Immature natural killer cell (primary cell): ENCODE measurements around the gene ABCA13. TPM values are rescaled to one million over a fixed set of nuclear protein-coding genes. Genes with fewer than 3 reads are reported as not detected.

Experiments used
- DNase-seq, 3 donors: peaks; one replicate each; pipeline ENCODE4 v3.0.0; 2022; ENCODE audit warnings: mixed read lengths in 1 of 3
- H3K27ac Mint-ChIP-seq, 6 donors: one replicate each; pipeline ENCODE4 v1.8.0; 2020; ENCODE audit warnings: mixed read lengths in 6 of 6, mild to moderate bottlenecking in 5 of 6, inconsistent platforms in 4 of 6, moderate library complexity in 3 of 6
- H3K27me3 Mint-ChIP-seq, 3 donors: one replicate each; pipeline ENCODE4 v1.8.0; 2020 to 2021; ENCODE audit warnings: low read depth in 3 of 3, mild to moderate bottlenecking in 3 of 3, mixed read lengths in 3 of 3, moderate library complexity in 3 of 3, inconsistent platforms in 1 of 3
- H3K36me3 Mint-ChIP-seq, 3 donors: one replicate each; pipeline ENCODE4 v1.8.0; 2020; ENCODE audit warnings: mixed read lengths in 3 of 3, inconsistent platforms in 2 of 3, mild to moderate bottlenecking in 2 of 3
- H3K4me1 Mint-ChIP-seq, 2 donors: one replicate each; pipeline ENCODE4 v1.8.0; 2020; ENCODE audit warnings: inconsistent platforms in 2 of 2, mild to moderate bottlenecking in 2 of 2, mixed read lengths in 2 of 2, moderate library complexity in 1 of 2
- H3K4me3 Mint-ChIP-seq, 5 donors: one replicate each; pipeline ENCODE4 v1.8.0; 2020; ENCODE audit warnings: mild to moderate bottlenecking in 5 of 5, mixed read lengths in 5 of 5, inconsistent platforms in 3 of 5, moderate library complexity in 3 of 5
- H3K9me3 Mint-ChIP-seq, 6 donors: one replicate each; pipeline ENCODE4 v1.8.0; 2020; ENCODE audit warnings: mild to moderate bottlenecking in 6 of 6, mixed read lengths in 6 of 6, inconsistent platforms in 4 of 6, moderate library complexity in 3 of 6
- polyA plus RNA-seq, 3 donors: library from polyadenylated mRNA; unstranded; fragments of 300-500 nt; fragmentation: Illumina TruSeq; gene quantifications; one replicate each; pipeline ENCODE4 v1.2.3, GENCODE V29; 2021

ABCA13 gene
- polyA plus RNA-seq, 3 donors from 2014 or later, result not detected

- H3K4me1 Mint-ChIP-seq, result no peaks in the 10 kb centered on the region
- H3K4me3 Mint-ChIP-seq, result no peak overlapping the region
- H3K9me3 Mint-ChIP-seq, result peaks cover 0 to 17% (median 4%) of the 10 kb centered on the region in 6 donors
- DNase-seq, result no peak
- no peaks in the 10 kb centered on the region for H3K27me3 Mint-ChIP-seq
- H3K27ac Mint-ChIP-seq, result no peak overlapping the region
- no peaks in the 10 kb centered on the region for H3K36me3 Mint-ChIP-seq
Observed at GRCh38 chr7:48548667-48549066, 377.4 kb downstream of the ABCA13 start.

DNA sequence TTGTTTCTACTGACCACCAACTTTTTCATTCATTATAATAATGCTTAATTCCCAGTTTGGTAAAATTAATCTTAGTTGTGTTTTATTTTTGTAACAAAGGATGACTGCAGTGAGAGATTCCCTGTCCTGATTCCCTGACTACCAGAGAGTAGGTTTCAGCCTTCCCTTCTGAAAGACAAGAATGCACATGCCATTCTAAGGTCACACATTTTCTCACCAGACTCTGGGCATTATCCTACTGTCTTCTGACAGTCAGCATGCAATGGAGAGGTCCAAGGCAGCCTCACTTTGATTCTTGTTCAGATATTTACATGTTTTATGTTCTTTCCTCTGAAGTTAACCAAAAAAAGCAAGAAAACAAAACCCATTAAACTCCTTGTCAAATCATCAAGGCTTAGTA is 380.4 kb downstream of the ABCA13 start:
- H3K27me3 Mint-ChIP-seq, result no peaks in the 10 kb centered on the region
- H3K4me3 Mint-ChIP-seq, result no peak overlapping the region
- no peak overlapping the region for H3K27ac Mint-ChIP-seq
- no peak for DNase-seq
- no peaks in the 10 kb centered on the region for H3K4me1 Mint-ChIP-seq
- H3K36me3 Mint-ChIP-seq, result no peaks in the 10 kb centered on the region
- H3K9me3 Mint-ChIP-seq, result peaks cover 5 to 33% (median 8%) of the 10 kb centered on the region in 6 donors

- Mint-ChIP-seq H3K27ac (no peak overlapping the region), H3K27me3 (peaks cover 0 to 2% (median 0%) of the 10 kb centered on the region in 3 donors), H3K4me1 (no peaks in the 10 kb centered on the region), H3K9me3 (peaks cover 2 to 16% (median 5%) of the 10 kb centered on the region in 6 donors), H3K4me3 (no peak overlapping the region), H3K36me3 (no peaks in the 10 kb centered on the region)
- no peak for DNase-seq
Observed at GRCh38 chr7:48563334-48563733, 392.1 kb downstream of the ABCA13 start.

DNA sequence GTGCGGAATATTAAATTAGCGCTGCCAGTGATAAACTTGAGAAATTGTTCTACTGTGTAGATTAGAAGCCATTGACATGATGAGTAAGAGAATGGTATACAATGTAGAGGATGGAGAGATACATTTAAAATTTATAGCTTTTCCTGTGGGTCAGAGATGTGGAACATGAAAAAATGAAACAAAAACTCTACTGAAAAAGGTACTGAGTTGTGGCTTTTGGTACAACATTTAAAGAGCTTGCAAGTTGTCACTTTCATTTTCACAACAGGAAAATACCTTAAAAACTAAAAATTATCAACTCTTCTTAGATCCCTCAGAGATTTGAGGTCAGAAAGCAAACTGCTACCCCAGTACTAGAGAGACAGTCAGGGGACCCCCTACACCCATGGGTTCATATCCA is 404.3 kb downstream of the ABCA13 start:
- DNase-seq, result no peak
- H3K27ac Mint-ChIP-seq, result no peak overlapping the region
- peaks cover 0 to 4% (median 0%) of the 10 kb centered on the region in 3 donors for H3K36me3 Mint-ChIP-seq
- no peaks in the 10 kb centered on the region for H3K27me3 Mint-ChIP-seq
- H3K9me3 Mint-ChIP-seq, result peaks cover 0 to 23% (median 9%) of the 10 kb centered on the region in 6 donors
- no peak overlapping the region for H3K4me3 Mint-ChIP-seq
- no peaks in the 10 kb centered on the region for H3K4me1 Mint-ChIP-seq

DNA sequence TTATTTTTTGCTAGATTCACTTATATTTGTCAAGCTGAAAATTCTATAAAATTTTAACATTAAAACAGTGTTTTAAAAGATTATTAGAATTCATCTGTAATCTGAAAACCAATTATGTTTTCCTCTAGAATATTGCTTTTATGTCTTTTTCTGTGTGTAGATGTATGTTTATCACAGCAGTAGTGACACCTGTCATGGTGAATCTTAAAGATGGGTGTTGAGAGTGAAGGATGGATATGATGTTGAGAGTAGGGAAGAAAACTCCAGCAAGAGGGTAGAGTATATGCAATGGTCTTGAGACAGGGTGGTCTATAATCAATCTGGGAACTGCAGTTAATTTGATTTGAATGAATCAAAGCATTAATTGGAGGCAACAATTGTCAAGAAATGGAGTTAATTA is 416.2 kb downstream of the ABCA13 start:
- Mint-ChIP-seq H3K27me3 (no peaks in the 10 kb centered on the region), H3K9me3 (peaks cover 0 to 18% (median 4%) of the 10 kb centered on the region in 6 donors), H3K4me1 (no peaks in the 10 kb centered on the region), H3K36me3 (no peaks in the 10 kb centered on the region), H3K27ac (no peak overlapping the region), H3K4me3 (no peak overlapping the region)
- DNase-seq, result no peak

- peaks cover 0 to 2% (median 0%) of the 10 kb centered on the region in 3 donors for H3K27me3 Mint-ChIP-seq
- DNase-seq, result no peak
- no peaks in the 10 kb centered on the region for H3K36me3 Mint-ChIP-seq
- H3K9me3 Mint-ChIP-seq, result peaks cover 0 to 15% (median 3%) of the 10 kb centered on the region in 6 donors
- no peaks in the 10 kb centered on the region for H3K4me1 Mint-ChIP-seq
- H3K27ac Mint-ChIP-seq, result no peak overlapping the region
- no peak overlapping the region for H3K4me3 Mint-ChIP-seq
Observed at GRCh38 chr7:48594349-48594748, 423.1 kb downstream of the ABCA13 start.

DNA sequence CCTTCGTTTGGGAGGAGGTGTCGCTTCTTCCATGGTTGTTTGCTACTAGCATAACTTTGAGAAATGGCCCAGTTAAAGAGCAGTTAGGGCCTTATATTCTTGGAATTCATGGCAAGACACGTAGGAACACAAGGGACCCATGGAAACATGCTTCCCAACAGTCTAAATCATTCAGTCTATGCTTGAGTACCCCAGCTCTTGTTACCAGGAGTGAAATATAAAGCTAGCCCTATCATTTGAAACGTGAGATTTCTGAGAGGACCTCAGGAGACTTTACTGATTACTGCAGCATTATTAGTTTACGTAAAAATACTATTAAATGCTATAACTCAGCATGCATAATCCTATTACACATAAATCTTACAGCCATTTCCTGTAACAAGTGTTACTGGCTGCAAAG is 424.5 kb downstream of the ABCA13 start:
- Mint-ChIP-seq H3K36me3 (no peaks in the 10 kb centered on the region), H3K27me3 (peaks cover 0 to 2% (median 0%) of the 10 kb centered on the region in 3 donors), H3K4me1 (no peaks in the 10 kb centered on the region)

DNA sequence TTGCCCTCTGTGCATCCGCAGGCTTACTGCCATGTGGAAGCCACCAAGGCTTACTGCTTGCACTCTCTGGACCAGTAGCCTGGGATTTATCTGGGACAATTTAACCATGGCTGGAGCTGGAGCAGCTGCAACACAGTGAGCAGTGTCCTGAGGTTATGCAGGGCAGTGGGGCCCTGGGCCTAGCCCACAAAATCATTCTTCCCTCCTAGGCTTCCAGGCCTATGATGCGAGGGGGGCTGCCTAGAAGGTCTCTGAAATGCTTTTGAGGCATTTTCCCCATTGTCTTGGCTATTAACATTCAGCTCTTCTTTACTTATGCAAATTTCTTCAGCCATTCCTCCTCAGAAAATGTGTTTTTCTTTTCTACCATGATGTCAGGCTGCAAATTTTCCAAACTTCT is 439.4 kb downstream of the ABCA13 start:
- Mint-ChIP-seq H3K4me1 (no peaks in the 10 kb centered on the region), H3K27ac (no peak overlapping the region), H3K9me3 (peaks cover 2 to 21% (median 11%) of the 10 kb centered on the region in 6 donors), H3K36me3 (no peaks in the 10 kb centered on the region), H3K27me3 (no peaks in the 10 kb centered on the region), H3K4me3 (no peak overlapping the region)
- DNase-seq, result no peak

More for the DNA sequence above, 424.5 kb downstream of the ABCA13 start:
- H3K4me3 Mint-ChIP-seq, result no peak overlapping the region
- peaks cover 0 to 17% (median 4%) of the 10 kb centered on the region in 6 donors for H3K9me3 Mint-ChIP-seq
- no peak for DNase-seq
- no peak overlapping the region for H3K27ac Mint-ChIP-seq

GRCh38 chr7:48611993-48612392 is 440.7 kb downstream of the ABCA13 start:
- Mint-ChIP-seq H3K27me3 (no peaks in the 10 kb centered on the region), H3K4me3 (no peak overlapping the region), H3K27ac (no peak overlapping the region), H3K9me3 (peaks cover 0 to 18% (median 9%) of the 10 kb centered on the region in 6 donors), H3K36me3 (no peaks in the 10 kb centered on the region), H3K4me1 (no peaks in the 10 kb centered on the region)
- DNase-seq, result no peak

- Mint-ChIP-seq H3K36me3 (peaks cover 0 to 4% (median 0%) of the 10 kb centered on the region in 3 donors), H3K4me3 (no peak overlapping the region), H3K27ac (no peak overlapping the region), H3K27me3 (peaks cover 0 to 2% (median 0%) of the 10 kb centered on the region in 3 donors), H3K9me3 (peaks cover 2 to 21% (median 10%) of the 10 kb centered on the region in 6 donors), H3K4me1 (no peaks in the 10 kb centered on the region)
- no peak for DNase-seq
Observed at GRCh38 chr7:48617508-48617907, 446.2 kb downstream of the ABCA13 start.

GRCh38 chr7:48617993-48618392 is 446.7 kb downstream of the ABCA13 start:
- Mint-ChIP-seq H3K27me3 (peaks cover 0 to 2% (median 0%) of the 10 kb centered on the region in 3 donors), H3K27ac (no peak overlapping the region), H3K4me1 (no peaks in the 10 kb centered on the region), H3K4me3 (no peak overlapping the region), H3K36me3 (peaks cover 0 to 4% (median 0%) of the 10 kb centered on the region in 3 donors), H3K9me3 (peaks cover 2 to 22% (median 11%) of the 10 kb centered on the region in 6 donors)
- no peak for DNase-seq

DNA sequence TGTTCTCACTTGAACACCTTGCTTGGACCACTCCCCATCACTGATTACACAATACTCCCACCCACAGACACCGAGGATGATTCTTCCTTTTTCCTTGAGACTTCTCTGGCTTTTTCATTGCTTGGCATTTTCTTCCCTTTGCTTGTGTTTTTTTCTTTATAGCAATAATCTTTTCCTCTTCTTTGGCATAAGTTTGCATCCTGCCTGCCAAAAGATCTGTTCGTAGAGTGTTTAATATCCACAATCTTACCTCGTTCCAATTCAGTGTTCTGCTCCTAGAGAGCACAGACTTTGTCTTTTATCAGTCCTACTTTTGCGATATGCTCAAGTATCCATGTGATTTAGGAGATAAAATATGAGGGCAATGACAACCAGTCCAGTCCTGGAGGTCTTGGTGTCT is 449.8 kb downstream of the ABCA13 start:
- Mint-ChIP-seq H3K27me3 (peaks cover 0 to 2% (median 0%) of the 10 kb centered on the region in 3 donors), H3K27ac (no peak overlapping the region), H3K4me1 (no peaks in the 10 kb centered on the region), H3K36me3 (peaks cover 0 to 4% (median 0%) of the 10 kb centered on the region in 3 donors), H3K9me3 (peaks cover 2 to 24% (median 11%) of the 10 kb centered on the region in 6 donors), H3K4me3 (no peak overlapping the region)
- DNase-seq, result no peak

GRCh38 chr7:48627164-48627563 is 455.9 kb downstream of the ABCA13 start:
- Mint-ChIP-seq H3K27me3 (no peaks in the 10 kb centered on the region), H3K4me1 (peaks cover 0 to 5% of the 10 kb centered on the region in 2 donors), H3K27ac (no peak overlapping the region)

GRCh38 chr7:48628793-48629349 is 457.6 kb downstream of the ABCA13 start:
- Mint-ChIP-seq H3K4me3 (no peak overlapping the region), H3K36me3 (no peaks in the 10 kb centered on the region), H3K27me3 (peaks cover 0 to 2% (median 0%) of the 10 kb centered on the region in 3 donors), H3K4me1 (peaks cover 0 to 7% of the 10 kb centered on the region in 2 donors), H3K27ac (no peak overlapping the region), H3K9me3 (peaks cover 0 to 18% (median 5%) of the 10 kb centered on the region in 6 donors)
- DNase-seq, result no peak

More at GRCh38 chr7:48627164-48627563, 455.9 kb downstream of the ABCA13 start:
- no peak for DNase-seq
- Mint-ChIP-seq H3K4me3 (no peak overlapping the region), H3K36me3 (no peaks in the 10 kb centered on the region), H3K9me3 (peaks cover 0 to 22% (median 7%) of the 10 kb centered on the region in 6 donors)
